ENCODE results near the gene MRPS25. TPM values are rescaled to one million over a fixed set of nuclear protein-coding genes. Genes with fewer than 3 reads are reported as not detected.
A peak's percentile ranks its signal among the peaks of the same experiment; 100 is the strongest.

Gene MRPS25
- 96.5 and 105 TPM in 2 replicates for total RNA-seq

DNA sequence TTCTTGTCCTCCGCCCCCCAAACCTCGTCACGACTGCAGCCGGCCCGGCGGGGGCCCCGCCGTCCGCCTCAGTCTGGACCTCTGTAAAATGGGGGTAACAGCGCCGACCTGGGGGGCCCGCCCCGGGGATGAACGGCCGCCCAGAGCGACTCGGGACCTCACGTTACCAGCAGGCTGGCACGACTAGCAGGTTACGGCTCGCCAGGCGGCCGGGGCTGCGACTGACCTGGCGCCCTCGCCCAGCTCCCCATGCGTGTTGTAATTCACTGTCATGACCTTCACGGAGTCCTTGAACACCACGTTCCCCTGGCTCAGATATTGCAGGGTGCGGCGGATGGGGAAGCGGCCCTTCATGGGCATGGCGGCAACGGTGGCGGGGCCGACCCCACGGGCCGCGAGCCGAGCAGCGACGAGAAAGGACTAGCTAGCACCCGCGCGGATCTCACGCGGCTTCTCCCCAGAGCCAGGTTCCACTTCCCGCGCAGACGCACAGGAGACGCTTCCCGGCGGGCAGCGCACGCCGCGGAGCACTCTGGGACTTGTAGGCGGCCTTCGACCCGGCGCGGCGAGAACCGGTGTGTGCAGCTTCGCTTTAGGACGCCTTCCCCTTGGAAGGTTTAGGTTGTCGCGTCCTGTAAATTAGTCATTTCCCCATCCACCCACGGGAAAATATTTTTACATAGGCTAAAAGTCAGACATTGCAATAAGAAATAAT, at the start of gene MRPS25:
MRPS25 (minus strand) TSS at position 481 of the 715 bp plus-strand sequence; CDS start at position 360, 121 bp downstream.
- peak within 1 kb of the TSS; percentile 95 for H3K27ac Mint-ChIP-seq
- no peaks in the 10 kb centered on the region for H3K9me3 Mint-ChIP-seq
- no peaks in the 10 kb centered on the region for H3K27me3 Mint-ChIP-seq (ENCODE audit: insufficient read depth)
- H3K4me3 Mint-ChIP-seq = peak within 1 kb of the TSS; percentile 96
- DNase-seq (ENCODE audit: low spot score) = peak; percentile 90
- intact Hi-C loops (cut with micrococcal nuclease) = loop anchor here (1.0 to 2.0 kb wide), 10 partner anchors 10 to 941 kb away; partner anchors contain the start of genes BTD, CAPN7, CCDC174 and CHCHD4
- peaks cover 19% of the 10 kb centered on the region for H3K36me3 Mint-ChIP-seq (ENCODE audit: low read depth)
- H3K4me1 Mint-ChIP-seq (ENCODE audit: low read depth) = peaks cover 20% of the 10 kb centered on the region

DNA sequence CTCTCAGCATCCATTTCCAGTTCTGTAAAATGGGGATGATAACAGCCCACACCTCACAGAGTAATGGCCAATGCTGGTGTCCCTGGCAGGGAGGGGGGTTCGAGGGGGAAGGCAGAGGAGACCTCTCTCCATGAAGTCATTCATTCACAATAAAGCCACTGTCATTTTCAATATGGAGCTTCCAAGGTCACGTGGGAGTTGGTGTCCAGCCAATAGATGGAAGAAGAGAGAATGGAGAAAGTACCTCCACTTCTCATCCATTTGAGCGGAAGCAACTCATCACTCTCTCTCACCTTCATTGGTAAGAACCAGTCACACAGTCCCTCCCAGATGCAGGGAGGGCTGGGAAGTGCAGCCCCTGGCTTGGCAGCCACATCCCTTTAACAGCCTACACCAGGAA, 48.8 kb upstream of the MRPS25 start:
- H3K27ac Mint-ChIP-seq = no peak overlapping the region
- H3K27me3 Mint-ChIP-seq (ENCODE audit: insufficient read depth) = peaks cover 14% of the 10 kb centered on the region
- no peaks in the 10 kb centered on the region for H3K9me3 Mint-ChIP-seq
- no peak for DNase-seq (ENCODE audit: low spot score)
- H3K36me3 Mint-ChIP-seq (ENCODE audit: low read depth) = no peaks in the 10 kb centered on the region
- intact Hi-C loops (cut with micrococcal nuclease) = no loop called here
- H3K4me3 Mint-ChIP-seq = no peak overlapping the region
- no peaks in the 10 kb centered on the region for H3K4me1 Mint-ChIP-seq (ENCODE audit: low read depth)

DNA sequence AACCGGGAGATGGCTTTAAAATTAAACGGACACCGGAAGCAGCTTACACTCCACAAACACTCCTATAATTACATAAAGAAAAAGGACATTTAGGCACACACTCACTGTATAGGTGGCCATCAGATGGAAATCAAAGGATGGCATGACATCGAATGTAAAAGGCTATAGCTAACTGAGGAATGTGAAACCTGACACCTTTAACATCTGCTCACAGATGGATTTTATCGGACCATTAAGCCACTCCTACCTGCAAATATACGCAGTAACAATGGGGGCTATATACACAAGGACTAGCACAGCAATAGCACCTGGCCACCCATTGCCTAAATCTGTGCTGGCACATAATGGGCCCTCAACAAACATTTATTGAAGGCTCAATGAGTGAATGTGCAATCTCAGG, 48.4 kb upstream of the MRPS25 start:
- no peaks in the 10 kb centered on the region for H3K4me1 Mint-ChIP-seq (ENCODE audit: low read depth)
- intact Hi-C loops (cut with micrococcal nuclease) = no loop called here
- H3K27me3 Mint-ChIP-seq (ENCODE audit: insufficient read depth) = peaks cover 14% of the 10 kb centered on the region
- no peak overlapping the region for H3K4me3 Mint-ChIP-seq
- DNase-seq (ENCODE audit: low spot score) = no peak
- H3K9me3 Mint-ChIP-seq = no peaks in the 10 kb centered on the region
- H3K27ac Mint-ChIP-seq = no peak overlapping the region
- H3K36me3 Mint-ChIP-seq (ENCODE audit: low read depth) = no peaks in the 10 kb centered on the region

DNA sequence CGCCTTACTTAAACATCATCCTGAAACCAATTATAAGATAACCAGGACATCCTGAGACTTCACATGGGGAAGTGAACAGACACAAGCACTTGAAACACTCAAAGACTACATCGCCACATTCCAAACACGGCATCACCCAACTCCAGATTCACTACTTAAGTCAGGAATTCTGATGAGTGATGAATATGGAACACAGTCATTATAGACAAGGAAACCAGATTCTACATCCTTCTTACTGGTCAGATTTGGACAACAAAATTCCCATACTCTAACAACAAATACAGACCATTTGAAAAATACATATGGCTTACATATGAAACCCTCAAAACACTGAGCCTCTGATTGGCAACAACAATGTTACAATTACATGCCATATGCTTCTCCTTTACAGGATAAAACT, 46.9 kb upstream of the MRPS25 start:
- no peak overlapping the region for H3K4me3 Mint-ChIP-seq
- peaks cover 4% of the 10 kb centered on the region for H3K4me1 Mint-ChIP-seq (ENCODE audit: low read depth)
- no peaks in the 10 kb centered on the region for H3K36me3 Mint-ChIP-seq (ENCODE audit: low read depth)
- H3K9me3 Mint-ChIP-seq = no peaks in the 10 kb centered on the region
- intact Hi-C loops (cut with micrococcal nuclease) = no loop called here
- no peak overlapping the region for H3K27ac Mint-ChIP-seq
- no peak for DNase-seq (ENCODE audit: low spot score)
- H3K27me3 Mint-ChIP-seq (ENCODE audit: insufficient read depth) = peaks cover 18% of the 10 kb centered on the region

DNA sequence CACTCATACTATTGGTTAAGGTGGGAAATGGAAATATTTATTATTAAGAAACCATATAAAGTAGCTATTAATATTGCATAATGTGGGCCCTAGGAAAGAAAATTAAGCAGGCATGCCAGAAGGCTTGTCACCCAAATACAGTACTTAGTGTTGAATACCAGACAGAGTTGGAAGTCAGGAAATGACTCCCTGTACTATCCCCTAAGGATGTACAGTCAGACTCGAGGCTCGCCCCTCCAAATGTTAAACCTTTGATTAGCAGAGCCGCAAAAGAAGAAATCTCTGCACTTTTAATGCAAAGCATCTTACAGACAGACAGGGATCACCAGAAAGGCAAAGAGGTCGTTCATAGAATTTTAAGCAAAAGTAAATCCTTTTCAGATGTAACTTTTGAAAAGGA, 45.1 kb upstream of the MRPS25 start:
- H3K4me1 Mint-ChIP-seq (ENCODE audit: low read depth) = peaks cover 4% of the 10 kb centered on the region
- no peak overlapping the region for H3K4me3 Mint-ChIP-seq
- DNase-seq (ENCODE audit: low spot score) = no peak
- intact Hi-C loops (cut with micrococcal nuclease) = no loop called here
- no peaks in the 10 kb centered on the region for H3K36me3 Mint-ChIP-seq (ENCODE audit: low read depth)
- H3K27me3 Mint-ChIP-seq (ENCODE audit: insufficient read depth) = peaks cover 18% of the 10 kb centered on the region
- no peaks in the 10 kb centered on the region for H3K9me3 Mint-ChIP-seq
- H3K27ac Mint-ChIP-seq = no peak overlapping the region

DNA sequence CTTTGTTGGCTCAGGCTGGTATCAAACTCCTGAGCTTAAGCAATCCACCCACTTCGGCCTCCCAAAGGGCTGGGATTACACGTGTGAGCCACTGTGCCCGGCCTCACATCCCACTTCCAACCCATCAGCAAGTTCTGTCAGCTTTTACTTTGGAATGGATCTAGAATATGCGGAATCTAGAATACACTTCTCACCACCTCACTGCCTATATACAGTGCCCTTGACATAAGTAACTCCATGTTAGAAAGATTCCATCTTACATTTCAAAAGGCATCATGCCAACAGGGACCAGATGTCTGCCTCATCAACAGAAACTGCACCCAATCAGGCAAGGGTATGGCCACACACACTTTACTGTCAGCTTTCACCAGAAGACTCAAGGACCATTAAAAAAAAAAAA, 43.8 kb upstream of the MRPS25 start:
- H3K27ac Mint-ChIP-seq = no peak overlapping the region
- intact Hi-C loops (cut with micrococcal nuclease) = loop anchor here (1.0 to 10.0 kb wide), 5 partner anchors 97 to 448 kb away; partner anchors contain the start of gene CAPN7
- H3K36me3 Mint-ChIP-seq (ENCODE audit: low read depth) = no peaks in the 10 kb centered on the region
- peaks cover 4% of the 10 kb centered on the region for H3K4me1 Mint-ChIP-seq (ENCODE audit: low read depth)
- no peaks in the 10 kb centered on the region for H3K9me3 Mint-ChIP-seq
- no peak overlapping the region for H3K4me3 Mint-ChIP-seq
- H3K27me3 Mint-ChIP-seq (ENCODE audit: insufficient read depth) = peaks cover 14% of the 10 kb centered on the region
- DNase-seq (ENCODE audit: low spot score) = no peak

DNA sequence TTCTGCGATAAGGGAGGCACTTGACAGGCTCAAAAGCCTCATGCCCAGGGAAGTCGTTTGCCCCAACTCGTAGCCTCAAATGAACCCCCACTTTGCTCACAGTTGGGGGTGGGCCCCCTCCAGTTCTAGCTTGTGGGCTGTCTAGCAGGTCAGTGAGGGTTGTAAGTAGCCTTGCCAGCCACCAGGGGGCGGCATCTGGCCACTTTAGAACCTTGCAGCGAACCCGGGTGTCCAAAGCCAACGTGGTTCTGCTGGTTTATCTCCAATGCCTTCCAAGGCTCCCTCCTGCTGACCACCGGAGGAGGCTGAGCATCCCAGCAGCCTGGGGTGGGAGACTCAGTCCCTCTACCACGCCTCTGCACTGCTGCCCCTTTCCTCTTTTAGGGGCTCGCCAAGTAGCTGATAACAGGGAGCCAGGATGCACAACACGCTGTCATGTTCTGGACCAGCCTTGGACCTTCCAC, 43.0 kb upstream of the MRPS25 start:
- Mint-ChIP-seq H3K9me3 (no peaks in the 10 kb centered on the region), H3K27me3 (ENCODE audit: insufficient read depth) (peaks cover 11% of the 10 kb centered on the region)

DNA sequence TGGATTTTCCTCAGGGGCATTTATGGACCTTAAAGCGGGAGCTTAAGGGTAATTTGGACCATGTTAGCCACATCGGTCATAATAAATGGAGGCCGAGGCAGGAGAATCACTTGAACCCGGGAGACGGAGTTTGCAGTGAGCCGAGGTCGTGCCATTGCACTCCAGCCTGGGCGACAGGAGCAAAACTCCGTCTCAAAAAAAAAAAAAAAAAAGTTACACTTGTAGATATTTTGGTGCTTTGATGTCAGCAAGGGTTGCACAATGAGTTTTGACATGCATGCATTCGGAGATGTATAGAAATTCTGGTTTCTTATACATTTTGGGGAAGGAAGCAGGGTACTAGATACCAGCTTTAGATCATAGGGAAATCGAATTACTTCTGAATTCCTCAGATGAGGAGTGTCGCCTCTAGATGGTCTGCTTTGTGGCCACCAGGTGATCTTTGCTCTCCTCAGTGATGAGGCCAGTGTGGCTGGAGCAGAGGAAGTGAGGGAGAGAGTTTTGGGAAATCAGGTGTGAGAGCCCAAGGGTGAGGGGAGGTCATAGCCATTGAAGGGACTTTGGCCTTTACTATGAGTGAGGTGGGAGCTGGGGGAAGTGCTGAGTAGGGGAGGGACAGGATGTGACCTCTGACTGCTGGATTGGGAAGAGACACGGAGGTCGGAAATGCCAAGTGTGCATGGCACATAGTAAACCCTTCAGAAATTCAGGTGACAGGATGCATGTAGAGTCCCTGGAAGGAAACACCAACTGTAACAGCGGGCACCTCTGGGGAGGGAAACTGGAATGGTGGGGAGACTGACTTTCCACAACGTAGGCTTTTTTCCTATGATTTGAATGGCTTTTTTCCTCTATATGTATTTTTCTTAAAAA, 42.2 kb upstream of the MRPS25 start:
- H3K27me3 Mint-ChIP-seq (ENCODE audit: insufficient read depth) = peaks cover 9% of the 10 kb centered on the region
- intact Hi-C loops (cut with micrococcal nuclease) = loop anchor here (5.0 to 10.0 kb wide), 3 partner anchors 135 to 450 kb away; no protein-coding TSS in a partner anchor
- no peak for DNase-seq (ENCODE audit: low spot score)
- H3K36me3 Mint-ChIP-seq (ENCODE audit: low read depth) = no peaks in the 10 kb centered on the region
- no peak overlapping the region for H3K27ac Mint-ChIP-seq
- H3K4me1 Mint-ChIP-seq (ENCODE audit: low read depth) = peaks cover 4% of the 10 kb centered on the region
- H3K9me3 Mint-ChIP-seq = no peaks in the 10 kb centered on the region
- no peak overlapping the region for H3K4me3 Mint-ChIP-seq

More for the DNA sequence above, 43.0 kb upstream of the MRPS25 start:
- intact Hi-C loops (cut with micrococcal nuclease) = loop anchor here (1.0 to 10.0 kb wide), 5 partner anchors 98 to 449 kb away; partner anchors contain the start of gene CAPN7
- H3K27ac Mint-ChIP-seq = no peak overlapping the region
- DNase-seq (ENCODE audit: low spot score) = peak; percentile 55
- H3K36me3 Mint-ChIP-seq (ENCODE audit: low read depth) = no peaks in the 10 kb centered on the region
- H3K4me3 Mint-ChIP-seq = no peak overlapping the region
- H3K4me1 Mint-ChIP-seq (ENCODE audit: low read depth) = peaks cover 4% of the 10 kb centered on the region

DNA sequence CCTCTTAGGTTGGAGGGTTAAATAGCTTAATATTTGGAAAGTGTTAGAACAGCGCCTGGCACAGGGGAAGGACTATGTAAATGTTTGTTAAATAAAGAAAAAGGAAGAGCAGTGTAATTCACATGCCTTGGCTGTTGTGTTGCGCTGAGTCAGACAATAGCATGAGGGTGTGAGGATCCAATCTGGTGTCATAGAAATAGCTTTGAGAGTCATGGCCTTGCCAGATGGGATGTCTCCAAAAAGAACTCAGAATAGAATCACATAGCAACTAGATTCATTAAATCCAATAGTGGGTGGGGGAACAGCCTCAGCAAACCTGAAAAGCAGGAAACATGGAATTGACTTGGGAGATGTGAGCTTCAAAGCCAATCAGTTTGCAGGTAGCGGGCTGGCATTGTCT, 37.7 kb upstream of the MRPS25 start:
- intact Hi-C loops (cut with micrococcal nuclease) = loop anchor here (10.0 kb wide), 1 partner anchor 162 kb away; no protein-coding TSS in a partner anchor
- Mint-ChIP-seq H3K27me3 (ENCODE audit: insufficient read depth) (peaks cover 6% of the 10 kb centered on the region), H3K9me3 (no peaks in the 10 kb centered on the region), H3K27ac (no peak overlapping the region), H3K4me1 (ENCODE audit: low read depth) (peaks cover 19% of the 10 kb centered on the region), H3K36me3 (ENCODE audit: low read depth) (peaks cover 4% of the 10 kb centered on the region), H3K4me3 (no peak overlapping the region)
- DNase-seq (ENCODE audit: low spot score) = no peak

DNA sequence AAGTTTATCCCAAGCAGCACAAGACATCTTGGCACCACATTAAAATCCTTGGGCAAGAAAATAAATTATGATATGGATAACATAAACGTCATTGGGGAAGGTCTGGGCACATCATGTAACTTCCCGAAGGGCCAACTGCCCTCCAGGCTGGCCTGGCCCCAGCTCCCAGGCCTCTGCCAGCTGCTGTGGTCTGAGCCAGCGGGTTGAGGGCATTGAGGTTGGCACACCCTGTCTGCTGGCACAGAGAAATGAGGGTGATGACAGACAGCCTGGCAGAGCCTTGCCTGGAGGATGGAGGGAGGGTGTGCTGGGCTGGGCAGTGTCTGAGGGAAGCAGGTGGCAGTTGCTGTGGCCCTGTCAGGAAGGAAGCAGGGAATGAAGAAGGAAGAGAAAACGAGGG, 37.1 kb upstream of the MRPS25 start:
- H3K4me1 Mint-ChIP-seq (ENCODE audit: low read depth) = peaks cover 22% of the 10 kb centered on the region
- peaks cover 3% of the 10 kb centered on the region for H3K27me3 Mint-ChIP-seq (ENCODE audit: insufficient read depth)
- H3K4me3 Mint-ChIP-seq = no peak overlapping the region
- DNase-seq (ENCODE audit: low spot score) = no peak
- H3K36me3 Mint-ChIP-seq (ENCODE audit: low read depth) = peaks cover 4% of the 10 kb centered on the region
- H3K27ac Mint-ChIP-seq = no peak overlapping the region
- no peaks in the 10 kb centered on the region for H3K9me3 Mint-ChIP-seq
- intact Hi-C loops (cut with micrococcal nuclease) = loop anchor here (10.0 kb wide), 1 partner anchor 163 kb away; no protein-coding TSS in a partner anchor

DNA sequence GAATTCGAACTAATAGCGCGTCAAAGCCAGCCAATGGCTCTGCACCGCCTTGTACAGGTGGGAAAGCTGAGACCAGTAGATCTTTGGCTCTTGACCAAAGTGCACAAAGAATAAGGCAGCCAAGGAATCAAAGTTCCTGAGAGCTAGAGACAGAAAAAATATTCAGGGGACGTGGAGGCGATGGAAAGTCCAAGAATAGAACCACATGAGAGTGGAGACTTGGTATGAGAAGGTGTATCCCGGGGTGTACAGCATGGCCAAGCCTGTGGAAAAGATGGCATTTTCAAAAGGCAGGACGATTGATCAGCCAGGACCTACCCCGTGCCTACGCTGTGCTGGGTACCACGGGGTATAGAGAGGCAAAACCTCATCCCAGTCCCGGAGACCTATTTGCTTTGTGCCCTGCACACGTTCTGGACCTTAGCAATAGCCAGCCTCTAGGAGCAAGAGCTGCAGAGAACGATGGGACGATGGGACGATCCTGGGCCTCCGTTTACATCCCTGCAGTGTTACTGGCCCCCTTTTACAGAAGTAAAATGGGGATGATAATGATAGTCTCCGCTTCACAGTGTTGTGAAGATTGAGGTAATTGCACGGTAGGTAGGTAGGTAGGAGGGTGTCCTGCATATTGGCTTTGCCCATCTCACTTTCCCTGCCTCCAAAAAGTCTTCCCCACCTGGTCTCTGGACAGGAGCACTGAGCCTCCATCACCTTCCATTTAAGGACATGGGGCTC, 34.4 kb upstream of the MRPS25 start:
- intact Hi-C loops (cut with micrococcal nuclease) = loop anchor here (1.0 to 10.0 kb wide), 12 partner anchors 34 to 921 kb away; partner anchors contain the start of genes BTD, CAPN7, CCDC174 and EAF1
- peaks cover 22% of the 10 kb centered on the region for H3K4me1 Mint-ChIP-seq (ENCODE audit: low read depth)
- peaks cover 2% of the 10 kb centered on the region for H3K27me3 Mint-ChIP-seq (ENCODE audit: insufficient read depth)
- peak overlapping the region; percentile 98 for H3K27ac Mint-ChIP-seq
- H3K9me3 Mint-ChIP-seq = no peaks in the 10 kb centered on the region
- peaks cover 19% of the 10 kb centered on the region for H3K36me3 Mint-ChIP-seq (ENCODE audit: low read depth)
- peak overlapping the region; percentile 92 for H3K4me3 Mint-ChIP-seq
- no peak for DNase-seq (ENCODE audit: low spot score)

Measured in activated T-helper 1 cell treated with anti-CD3 and anti-CD28 coated beads, Interleukin-12 subunit alpha, Interleukin-12 subunit beta, Interleukin-2, Interleukin-4 antibody, amounts not matched to agents 30 ng/mL and 10 ng/mL and 1 ng/mL, durations not matched to agents 14 hours and 24 hours and 36 hours (primary cell).